Left ventricle myocardium inferior (tissue), 1 donor: ENCODE results near the gene OR4X2. TPM values are rescaled to one million over a fixed set of nuclear protein-coding genes. Genes with fewer than 3 reads are reported as not detected.

Experiments used
- DNase-seq: peaks from one replicate; pipeline ENCODE4 v3.0.0-alpha.2; 2020
- H3K27ac ChIP-seq: fragments of 200-600 bp; replicated peaks from 2 replicates; pipeline ENCODE4 v1.8.0; 2021
- H3K27me3 ChIP-seq: fragments of 200-600 bp; 2 replicates; pipeline ENCODE4 v1.8.0; 2021; ENCODE audit warnings: low read depth
- H3K36me3 ChIP-seq: fragments of 200-600 bp; 2 replicates; pipeline ENCODE4 v1.8.0; 2021
- H3K4me1 ChIP-seq: fragments of 200-600 bp; 2 replicates; pipeline ENCODE4 v1.8.0; 2021
- H3K4me3 ChIP-seq: fragments of 200-600 bp; 2 replicates; pipeline ENCODE4 v1.8.0; 2021; ENCODE audit warnings: mild to moderate bottlenecking, moderate library complexity
- H3K9me3 ChIP-seq: fragments of 200-600 bp; replicated peaks from 2 replicates; pipeline ENCODE4 v1.8.0; 2021
- intact Hi-C: fragments of 100-400 bp; cut with micrococcal nuclease; formaldehyde crosslinking; loops from one replicate; pipeline ENCODE4 v1.11.0; 2022
- total RNA-seq: library from RNA; stranded (reverse); fragmentation: NEBNext Ultra II Directional; extraction: Animal tissue kit (Norgen Biotek cat#: 25700); gene quantifications from one replicate; pipeline ENCODE4 v1.2.1, GENCODE V29; 2021
- TF ChIP-seq, protein P1 (sequence below): fragments of 200-600 bp; IDR thresholded peaks from 2 replicates; pipeline ENCODE4 v1.8.0; 2021; ENCODE audit warnings: antibody characterized with exemption, mild to moderate bottlenecking, borderline replicate concordance
- donor health status: DM: no; HTN: yes; CAD: no; lungs with severe emphysema.

Gene OR4X2
- total RNA-seq, 1 donor from 2014 or later: not detected

DNA sequence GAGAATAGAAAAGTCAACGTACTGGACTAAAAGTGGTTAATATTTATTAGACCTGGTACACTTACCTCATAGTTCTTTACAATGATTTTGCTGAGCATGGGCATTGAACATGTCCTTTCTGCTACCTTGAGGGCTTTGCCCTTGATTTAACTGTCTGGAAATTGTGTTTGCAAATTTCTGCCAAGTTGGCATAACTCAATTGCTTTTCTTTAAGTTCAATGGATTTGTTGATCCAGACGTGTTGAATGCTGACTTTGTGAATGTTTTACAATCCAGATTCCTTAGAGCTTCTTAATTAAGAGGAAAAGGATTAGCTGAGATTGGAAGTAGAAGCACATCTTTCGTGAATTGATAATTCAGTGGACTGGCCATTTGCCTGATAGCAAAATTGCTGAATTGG lies 7.2 kb upstream of the OR4X2 start:
- H3K27me3 ChIP-seq: peaks cover 7% of the 10 kb centered on the region
- DNase-seq: no peak
- intact Hi-C loops: no loop called here
- H3K9me3 ChIP-seq: peaks cover 6% of the 10 kb centered on the region
- TF ChIP-seq, protein P1, sequence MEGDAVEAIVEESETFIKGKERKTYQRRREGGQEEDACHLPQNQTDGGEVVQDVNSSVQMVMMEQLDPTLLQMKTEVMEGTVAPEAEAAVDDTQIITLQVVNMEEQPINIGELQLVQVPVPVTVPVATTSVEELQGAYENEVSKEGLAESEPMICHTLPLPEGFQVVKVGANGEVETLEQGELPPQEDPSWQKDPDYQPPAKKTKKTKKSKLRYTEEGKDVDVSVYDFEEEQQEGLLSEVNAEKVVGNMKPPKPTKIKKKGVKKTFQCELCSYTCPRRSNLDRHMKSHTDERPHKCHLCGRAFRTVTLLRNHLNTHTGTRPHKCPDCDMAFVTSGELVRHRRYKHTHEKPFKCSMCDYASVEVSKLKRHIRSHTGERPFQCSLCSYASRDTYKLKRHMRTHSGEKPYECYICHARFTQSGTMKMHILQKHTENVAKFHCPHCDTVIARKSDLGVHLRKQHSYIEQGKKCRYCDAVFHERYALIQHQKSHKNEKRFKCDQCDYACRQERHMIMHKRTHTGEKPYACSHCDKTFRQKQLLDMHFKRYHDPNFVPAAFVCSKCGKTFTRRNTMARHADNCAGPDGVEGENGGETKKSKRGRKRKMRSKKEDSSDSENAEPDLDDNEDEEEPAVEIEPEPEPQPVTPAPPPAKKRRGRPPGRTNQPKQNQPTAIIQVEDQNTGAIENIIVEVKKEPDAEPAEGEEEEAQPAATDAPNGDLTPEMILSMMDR: no peak
- H3K36me3 ChIP-seq: no peaks in the 10 kb centered on the region
- no peak overlapping the region for H3K4me3 ChIP-seq
- H3K4me1 ChIP-seq: no peaks in the 10 kb centered on the region
- no peak overlapping the region for H3K27ac ChIP-seq

DNA sequence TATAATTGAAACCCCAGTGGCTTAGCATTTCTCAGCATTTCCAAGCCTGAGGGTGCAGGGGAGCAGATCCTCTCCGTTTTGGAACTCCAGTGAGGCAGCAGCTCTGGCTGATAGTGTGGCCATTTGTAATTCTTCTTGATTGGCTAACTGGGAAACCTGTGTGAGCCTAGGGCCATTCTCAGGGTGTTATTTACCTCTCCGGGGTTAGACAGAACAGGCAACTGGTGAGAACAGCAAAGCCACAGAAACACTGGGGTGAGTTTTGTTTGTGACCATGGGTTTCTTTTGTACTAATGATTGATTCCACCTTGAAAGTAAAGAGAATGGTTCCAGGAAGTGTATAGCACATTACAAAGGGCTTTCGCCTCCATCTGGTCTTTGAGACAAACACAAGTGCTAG lies 2.4 kb upstream of the OR4X2 start:
- H3K4me3 ChIP-seq: no peak overlapping the region
- no peak overlapping the region for H3K27ac ChIP-seq
- peaks cover 20% of the 10 kb centered on the region for H3K9me3 ChIP-seq
- no peaks in the 10 kb centered on the region for H3K36me3 ChIP-seq
- peaks cover 3% of the 10 kb centered on the region for H3K27me3 ChIP-seq
- no peak for DNase-seq
- no peaks in the 10 kb centered on the region for H3K4me1 ChIP-seq
- intact Hi-C loops: no loop called here
- TF ChIP-seq, protein P1: no peak

DNA sequence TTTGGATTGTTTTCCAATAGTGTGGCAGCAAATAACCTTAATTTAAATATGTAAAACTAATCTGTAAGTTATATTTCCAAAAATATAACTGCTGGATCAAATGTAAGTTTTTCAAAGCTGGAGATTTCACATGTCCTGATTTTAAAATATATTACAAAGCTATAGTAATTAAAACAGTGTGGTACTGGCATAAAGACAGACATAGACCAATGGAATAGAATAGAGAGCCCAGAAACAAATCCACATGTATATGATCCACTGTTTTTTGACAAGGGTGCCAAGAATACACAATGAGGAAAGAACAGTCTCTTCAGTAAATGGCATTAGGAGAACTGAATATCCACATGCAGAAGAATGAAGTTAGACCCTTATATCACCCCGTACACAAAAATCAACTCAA lies 4.0 kb downstream of the OR4X2 start:
- DNase-seq: no peak
- TF ChIP-seq, protein P1: no peak
- Histone ChIP-seq H3K27me3 (no peaks in the 10 kb centered on the region), H3K9me3 (peaks cover 67% of the 10 kb centered on the region), H3K4me1 (no peaks in the 10 kb centered on the region), H3K4me3 (no peak overlapping the region), H3K36me3 (no peaks in the 10 kb centered on the region), H3K27ac (no peak overlapping the region)
- intact Hi-C loops: no loop called here

DNA sequence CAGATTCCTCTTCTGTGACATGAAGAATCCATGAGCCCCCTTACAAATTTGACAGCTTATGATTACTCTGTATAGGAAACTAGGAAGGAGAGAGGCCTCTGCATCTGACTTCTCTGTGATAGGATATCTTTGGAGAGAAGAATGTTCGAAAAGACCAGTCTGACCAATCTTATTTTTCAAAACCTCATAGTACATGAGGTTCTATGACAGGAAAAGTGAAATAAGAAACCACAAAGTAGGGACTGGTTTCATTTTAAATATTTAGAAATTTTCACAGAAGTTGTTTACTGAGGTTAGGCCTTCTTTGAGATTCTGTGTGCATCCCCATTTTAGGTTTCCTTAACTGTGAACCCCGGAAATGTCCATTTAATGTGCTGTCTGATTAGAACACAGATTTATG lies 16.7 kb downstream of the OR4X2 start:
- TF ChIP-seq, protein P1: no peak
- Histone ChIP-seq H3K27me3 (no peaks in the 10 kb centered on the region), H3K4me3 (no peak overlapping the region), H3K27ac (no peak overlapping the region), H3K36me3 (no peaks in the 10 kb centered on the region), H3K4me1 (no peaks in the 10 kb centered on the region), H3K9me3 (peaks cover 12% of the 10 kb centered on the region)
- intact Hi-C loops: no loop called here
- DNase-seq: no peak

DNA sequence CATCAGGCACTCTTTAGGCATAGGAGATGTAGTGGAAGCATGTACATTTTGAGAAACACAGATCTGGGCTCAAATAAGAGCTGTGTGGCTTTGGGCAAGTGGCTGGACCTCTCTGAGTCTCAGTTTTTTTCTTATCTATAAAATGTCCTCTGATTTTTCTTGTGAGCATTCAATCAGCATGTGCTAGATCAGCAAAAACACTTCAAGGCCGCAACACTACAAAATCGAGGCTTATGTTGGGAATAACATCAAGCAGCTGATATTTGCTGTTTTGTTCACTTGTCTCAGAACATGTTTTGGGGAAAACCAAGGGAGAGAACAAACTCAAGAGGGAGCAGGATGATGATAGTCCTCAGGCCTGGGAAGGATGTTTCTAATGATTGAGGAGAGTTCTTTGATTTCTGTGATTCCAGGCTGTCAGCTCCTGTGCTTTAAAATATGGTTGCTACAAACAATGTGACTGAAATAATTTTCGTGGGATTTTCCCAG lies 18.6 kb downstream of the OR4X2 start, which contains the start of gene OR4X1:
Gene OR4X1 (plus strand): TSS at position 439 of the 489 bp plus-strand sequence. CDS start 0 bp downstream, at position 439.
- intact Hi-C loops: no loop called here
- no peaks in the 10 kb centered on the region for H3K4me1 ChIP-seq
- peaks cover 11% of the 10 kb centered on the region for H3K9me3 ChIP-seq
- no peak for DNase-seq
- H3K27ac ChIP-seq: no peak within 1 kb of the TSS
- H3K27me3 ChIP-seq: no peaks in the 10 kb centered on the region
- no peaks in the 10 kb centered on the region for H3K36me3 ChIP-seq
- no peak within 1 kb of the TSS for H3K4me3 ChIP-seq
- TF ChIP-seq, protein P1: no peak
